HL-60 (cell line): ENCODE data around the gene CFAP90.

Experiments
- DNase-seq, 2 experiments: peaks; one replicate each; pipeline ENCODE4 v3.0.0-alpha.2; 2010 to 2020; ENCODE audit warnings: low read depth in 1 of 2, low spot score in 1 of 2
- H3K27ac ChIP-seq: fragments of 250-450 bp; sonication (Bioruptor Pico); replicated peaks from 2 replicates; pipeline ENCODE4 v1.5.1; 2020; ENCODE audit warnings: mild to moderate bottlenecking, moderate library complexity
- H3K27me3 ChIP-seq: fragments of 250-450 bp; sonication (Bioruptor Pico); 2 replicates; pipeline ENCODE4 v1.5.1; 2021; ENCODE audit warnings: mild to moderate bottlenecking, moderate library complexity; ENCODE audit not compliant: insufficient read depth, poor library complexity, severe bottlenecking
- H3K4me3 ChIP-seq: replicated peaks from 2 replicates; pipeline ENCODE4 v1.5.1; 2011; ENCODE audit warnings: mild to moderate bottlenecking, control low read depth, low read length; ENCODE audit not compliant: insufficient read depth
- CTCF ChIP-seq: IDR thresholded peaks from one replicate; pipeline ENCODE4 v1.5.1; 2011; ENCODE audit warnings: low read length, control low read depth, inconsistent platforms; ENCODE audit not compliant: insufficient read depth
- GABPA ChIP-seq: IDR thresholded peaks from 2 replicates; pipeline ENCODE4 v1.6.1; 2012; ENCODE audit warnings: low read depth
- POLR2AphosphoS5 ChIP-seq: IDR thresholded peaks from 2 replicates; pipeline ENCODE4 v1.6.1; 2012; ENCODE audit warnings: low read depth
- REST ChIP-seq: IDR thresholded peaks from 2 replicates; pipeline ENCODE4 v1.6.1; 2012; ENCODE audit warnings: low read depth; ENCODE audit not compliant: insufficient replicate concordance
- SPI1 ChIP-seq: IDR thresholded peaks from 2 replicates; pipeline ENCODE4 v1.6.1; 2012; ENCODE audit warnings: low read depth, mild to moderate bottlenecking, borderline replicate concordance

The CFAP90 gene

GRCh38 chr5:7781899-7782298 lies 69.0 kb downstream of the CFAP90 start:
- Histone ChIP-seq H3K4me3 (no peak overlapping the region), H3K27ac (no peak overlapping the region), H3K27me3 (peaks cover 8% of the 10 kb centered on the region)
- TF ChIP-seq REST (no peak), SPI1 (no peak), POLR2AphosphoS5 (no peak), GABPA (no peak), CTCF (no peak)
- DNase-seq, result no peak
